SU-DHL-6 (cell line): ENCODE measurements around the gene OSBP2.

Experiments used
- H2AFZ ChIP-seq: fragments of 200-600 bp; sonication (generic); 2 replicates; pipeline ENCODE4 v1.6.1; 2014; ENCODE audit warnings: low read depth, mild to moderate bottlenecking, moderate library complexity, mixed read lengths, antibody characterized with exemption, low read length; ENCODE audit not compliant: severe bottlenecking
- H3F3A ChIP-seq: fragments of 200-600 bp; shearing (Covaris generic); 2 replicates; pipeline ENCODE4 v1.6.0; 2016; ENCODE audit warnings: antibody characterized with exemption, mild to moderate bottlenecking; ENCODE audit not compliant: insufficient read depth
- H3K27ac ChIP-seq: fragments of 200-600 bp; sonication (generic); 2 replicates; pipeline ENCODE4 v1.5.1; 2016; ENCODE audit warnings: low read depth, mild to moderate bottlenecking, low read length, moderate library complexity, mixed read lengths
- H3K27me3 ChIP-seq: fragments of 200-600 bp; sonication (generic), shearing (Covaris generic); 2 replicates; pipeline ENCODE4 v1.6.0; 2014; ENCODE audit warnings: mild to moderate bottlenecking, low read length
- H3K36me3 ChIP-seq: fragments of 200-600 bp; sonication (generic); 2 replicates; pipeline ENCODE4 v1.6.1; 2014; ENCODE audit warnings: mild to moderate bottlenecking, low read length, mixed read lengths
- H3K4me2 ChIP-seq: fragments of 300-600, 200-600 bp; shearing (Covaris generic), sonication (generic); 2 replicates; pipeline ENCODE4 v1.6.0; 2014; ENCODE audit warnings: low read length, low read depth, mild to moderate bottlenecking; ENCODE audit not compliant: poor library complexity, severe bottlenecking
- H3K4me3 ChIP-seq: fragments of 200-600 bp; sonication (generic); 2 replicates; pipeline ENCODE4 v1.5.1; 2014; ENCODE audit warnings: antibody characterized with exemption, low read length, mild to moderate bottlenecking, mixed read lengths; ENCODE audit not compliant: insufficient read depth, poor library complexity, severe bottlenecking
- H3K79me2 ChIP-seq: fragments of 200-600 bp; sonication (generic); 2 replicates; pipeline ENCODE4 v1.6.1; 2014; ENCODE audit warnings: mild to moderate bottlenecking, low read length, moderate library complexity; ENCODE audit not compliant: insufficient read depth
- H3K9ac ChIP-seq: fragments of 200-600 bp; sonication (generic); 2 replicates; pipeline ENCODE4 v1.7.0; 2014; ENCODE audit warnings: mild to moderate bottlenecking, low read length
- H3K9me2 ChIP-seq: fragments of 200-600 bp; sonication (generic); replicated peaks from 2 replicates; pipeline ENCODE4 v1.6.1; 2014; ENCODE audit warnings: low read length; ENCODE audit not compliant: insufficient read depth
- H3K9me3 ChIP-seq: fragments of 200-600 bp; sonication (generic); 2 replicates; pipeline ENCODE4 v1.6.1; 2014; ENCODE audit warnings: low read length, mixed read lengths; ENCODE audit not compliant: insufficient read depth
- H4K20me1 ChIP-seq: fragments of 200-600 bp; sonication (generic); 2 replicates; pipeline ENCODE4 v1.6.1; 2014; ENCODE audit warnings: low read depth, mild to moderate bottlenecking, antibody characterized with exemption, low read length, moderate library complexity, mixed read lengths
- EZH2phosphoT487 ChIP-seq: fragments of 200-600 bp; sonication (generic), shearing (Covaris generic); conservative IDR thresholded peaks from 2 replicates; pipeline ENCODE4 v1.6.1; 2018; ENCODE audit warnings: mild to moderate bottlenecking, antibody characterized with exemption, low read length, moderate library complexity, mixed read lengths
- TF ChIP-seq, protein P1 (sequence below): fragments of 200-600 bp; sonication (generic); IDR thresholded peaks from one replicate; pipeline ENCODE4 v1.5.1; 2017; ENCODE audit warnings: antibody characterized with exemption, mild to moderate bottlenecking, low read length, moderate library complexity; ENCODE audit not compliant: insufficient read depth, poor library complexity, severe bottlenecking

OSBP2 gene

GRCh38 chr22:30821863-30822215 lies 127.2 kb downstream of the OSBP2 start:
- no peak overlapping the region for H3K4me3 ChIP-seq
- H3F3A ChIP-seq, result no peaks in the 10 kb centered on the region
- no peaks in the 10 kb centered on the region for H3K79me2 ChIP-seq
- no peak overlapping the region for H2AFZ ChIP-seq
- H3K27ac ChIP-seq, result no peak overlapping the region
- no peak for TF ChIP-seq EZH2phosphoT487
- TF ChIP-seq, protein P1, sequence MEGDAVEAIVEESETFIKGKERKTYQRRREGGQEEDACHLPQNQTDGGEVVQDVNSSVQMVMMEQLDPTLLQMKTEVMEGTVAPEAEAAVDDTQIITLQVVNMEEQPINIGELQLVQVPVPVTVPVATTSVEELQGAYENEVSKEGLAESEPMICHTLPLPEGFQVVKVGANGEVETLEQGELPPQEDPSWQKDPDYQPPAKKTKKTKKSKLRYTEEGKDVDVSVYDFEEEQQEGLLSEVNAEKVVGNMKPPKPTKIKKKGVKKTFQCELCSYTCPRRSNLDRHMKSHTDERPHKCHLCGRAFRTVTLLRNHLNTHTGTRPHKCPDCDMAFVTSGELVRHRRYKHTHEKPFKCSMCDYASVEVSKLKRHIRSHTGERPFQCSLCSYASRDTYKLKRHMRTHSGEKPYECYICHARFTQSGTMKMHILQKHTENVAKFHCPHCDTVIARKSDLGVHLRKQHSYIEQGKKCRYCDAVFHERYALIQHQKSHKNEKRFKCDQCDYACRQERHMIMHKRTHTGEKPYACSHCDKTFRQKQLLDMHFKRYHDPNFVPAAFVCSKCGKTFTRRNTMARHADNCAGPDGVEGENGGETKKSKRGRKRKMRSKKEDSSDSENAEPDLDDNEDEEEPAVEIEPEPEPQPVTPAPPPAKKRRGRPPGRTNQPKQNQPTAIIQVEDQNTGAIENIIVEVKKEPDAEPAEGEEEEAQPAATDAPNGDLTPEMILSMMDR, result no peak
- no peak overlapping the region for H3K9ac ChIP-seq
- no peaks in the 10 kb centered on the region for H3K9me2 ChIP-seq
- H3K36me3 ChIP-seq, result no peaks in the 10 kb centered on the region
- H3K27me3 ChIP-seq, result no peaks in the 10 kb centered on the region
- no peaks in the 10 kb centered on the region for H3K9me3 ChIP-seq
- no peak overlapping the region for H3K4me2 ChIP-seq
- no peaks in the 10 kb centered on the region for H4K20me1 ChIP-seq

- H3K27ac ChIP-seq, result no peak overlapping the region
- no peaks in the 10 kb centered on the region for H3K79me2 ChIP-seq
- H3K9ac ChIP-seq, result no peak overlapping the region
- TF ChIP-seq, protein P1, result no peak
- no peak for TF ChIP-seq EZH2phosphoT487
- H3F3A ChIP-seq, result no peaks in the 10 kb centered on the region
- no peaks in the 10 kb centered on the region for H3K36me3 ChIP-seq
- no peaks in the 10 kb centered on the region for H3K9me3 ChIP-seq
- H3K4me3 ChIP-seq, result no peak overlapping the region
- no peak overlapping the region for H2AFZ ChIP-seq
- H3K4me2 ChIP-seq, result no peak overlapping the region
- H3K9me2 ChIP-seq, result no peaks in the 10 kb centered on the region
- no peaks in the 10 kb centered on the region for H4K20me1 ChIP-seq
- H3K27me3 ChIP-seq, result no peaks in the 10 kb centered on the region
These were observed 127.7 kb downstream of the OSBP2 start for GRCh38 chr22:30822216-30823014.

DNA sequence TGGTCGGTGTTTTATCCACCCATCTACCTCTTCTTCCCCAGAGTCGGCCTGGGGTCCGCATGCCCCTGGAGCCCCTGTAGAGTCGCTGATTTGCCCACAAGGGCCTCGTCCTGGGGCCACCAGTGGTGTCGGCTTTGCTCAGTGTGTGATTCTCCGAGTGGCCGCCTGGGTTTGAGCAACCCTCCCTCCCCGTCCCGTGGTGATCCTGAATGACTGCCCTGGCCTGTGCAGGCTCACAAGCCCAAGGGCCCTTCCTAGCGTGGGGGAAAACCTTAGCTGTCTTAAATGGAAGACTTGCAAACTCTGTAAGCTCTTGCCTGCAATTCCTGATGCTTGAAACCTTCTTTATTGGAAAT lies 128.3 kb downstream of the OSBP2 start:
- Histone ChIP-seq H3K9ac (no peak overlapping the region), H4K20me1 (no peaks in the 10 kb centered on the region), H3K4me3 (no peak overlapping the region), H3F3A (no peaks in the 10 kb centered on the region), H3K9me3 (no peaks in the 10 kb centered on the region), H2AFZ (no peak overlapping the region), H3K27ac (no peak overlapping the region), H3K27me3 (no peaks in the 10 kb centered on the region), H3K79me2 (no peaks in the 10 kb centered on the region), H3K36me3 (no peaks in the 10 kb centered on the region), H3K4me2 (no peak overlapping the region), H3K9me2 (no peaks in the 10 kb centered on the region)
- TF ChIP-seq, protein P1, result no peak
- TF ChIP-seq EZH2phosphoT487, result no peak
